HG03139 (cell line): ENCODE measurements around the gene CRYBG1.

ENCODE experiments used
- ATAC-seq: cut with Tn5 transposase; IDR thresholded peaks from one replicate; pipeline ENCODE4 v1.9.1; 2021; ENCODE audit not compliant: unreplicated experiment

Gene CRYBG1

DNA sequence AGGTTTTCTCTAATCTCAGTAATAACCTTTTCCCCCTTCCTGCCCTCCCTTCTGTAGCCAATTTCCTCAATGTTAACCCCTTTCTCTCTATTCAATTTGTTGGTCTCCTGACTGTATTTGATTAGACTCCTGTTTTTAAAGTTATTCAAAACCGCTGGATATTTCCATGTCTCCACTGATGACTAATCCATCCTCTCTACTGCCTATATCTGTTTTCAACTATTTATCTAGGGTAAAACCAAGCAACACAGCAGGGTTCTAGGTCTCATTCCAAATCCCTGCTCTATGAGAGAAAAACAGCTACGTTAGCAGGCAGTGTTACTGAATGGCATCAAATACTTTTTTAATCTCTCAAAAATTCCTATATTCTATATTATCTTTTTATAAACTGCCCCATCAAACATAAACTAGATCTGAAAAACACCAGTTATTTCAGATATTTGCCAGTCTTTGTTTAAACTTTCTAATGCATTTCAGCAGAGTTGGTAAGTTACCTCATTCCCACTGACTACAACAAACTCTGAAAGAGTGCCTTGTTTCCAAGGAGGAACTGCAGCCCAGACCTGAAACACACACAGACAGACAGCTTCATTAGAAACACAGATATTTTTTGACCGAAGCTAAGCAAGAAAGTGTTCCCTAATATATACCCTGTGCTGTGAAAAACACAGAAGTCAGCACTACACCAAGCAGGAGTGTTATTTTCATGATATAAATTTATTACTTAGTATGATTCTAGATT lies 260.6 kb downstream of the CRYBG1 start:
- no peak for ATAC-seq
